SIG-M5 treated with dmso at 0.1 percent for 504 hours (cell line): ENCODE results near the gene GRAMD4.

Experiments
- DNase-seq: peaks from one replicate; lab custom pipeline; 2025; ENCODE audit not compliant: unreplicated experiment; lab: John Stamatoyannopoulos, UW

The GRAMD4 gene

GRCh38 chr22:46582281-46582933, 37.8 kb upstream of the GRAMD4 start:
- no peak for DNase-seq

DNA sequence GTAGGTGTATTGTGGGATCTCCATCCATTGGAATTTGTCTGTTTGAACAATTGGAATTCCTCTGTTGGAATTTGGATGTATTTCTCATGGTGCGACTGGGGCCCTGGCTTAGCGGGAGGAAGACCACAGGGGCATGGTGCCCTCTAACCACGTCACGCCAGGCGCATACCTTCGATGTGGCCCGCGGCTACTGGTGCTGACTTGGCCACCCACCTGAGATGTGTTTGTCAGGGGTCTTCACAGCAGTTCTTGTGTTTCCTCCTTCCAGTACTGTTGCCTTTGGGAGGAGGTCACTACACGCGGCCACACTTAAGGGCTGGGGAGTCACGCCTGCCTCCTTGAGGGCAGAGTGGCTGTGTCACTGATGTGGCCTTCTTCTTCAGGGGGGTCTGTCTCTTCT, 36.6 kb upstream of the GRAMD4 start:
- DNase-seq: no peak

DNA sequence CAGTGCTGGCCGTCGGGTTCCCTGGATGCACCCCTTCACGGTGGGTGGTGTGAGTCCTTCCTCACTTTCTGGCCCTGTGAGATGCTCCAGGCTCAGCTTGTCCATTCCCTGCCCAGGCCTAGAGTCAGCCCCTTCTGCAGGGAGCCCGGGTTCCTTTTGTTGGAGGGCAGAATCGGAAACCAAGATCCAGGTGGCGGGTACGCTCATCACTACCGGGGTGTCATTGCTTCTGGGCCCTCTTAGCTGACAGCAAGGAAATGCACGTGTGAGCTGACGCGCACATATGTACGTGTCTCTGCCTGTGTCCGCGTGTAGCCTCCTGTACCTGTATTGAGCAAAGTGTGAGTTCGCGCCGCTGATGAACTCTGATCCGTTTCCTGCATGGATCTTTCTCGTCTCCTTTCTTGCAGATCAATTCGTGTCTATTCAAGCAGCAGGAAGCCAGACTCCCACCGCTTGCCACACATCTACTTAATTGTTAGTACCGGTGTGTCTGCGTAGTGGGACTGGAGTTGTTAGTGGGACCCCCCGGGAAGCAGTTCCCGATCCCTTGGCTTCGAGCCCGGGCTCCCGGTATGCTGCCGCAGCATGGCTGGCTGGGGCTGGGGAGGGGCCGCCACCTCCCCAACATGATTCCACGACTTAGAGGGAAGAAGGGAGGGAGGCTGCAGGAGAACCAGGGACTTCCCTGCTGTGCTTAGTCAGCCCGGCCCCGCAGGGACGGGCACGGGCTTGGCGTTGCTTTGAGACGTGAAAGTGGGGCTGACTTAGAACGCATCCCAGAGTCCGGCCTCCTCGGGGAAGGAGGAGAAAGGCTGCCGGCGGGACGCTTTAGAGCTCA, 35.9 kb upstream of the GRAMD4 start:
- no peak for DNase-seq

DNA sequence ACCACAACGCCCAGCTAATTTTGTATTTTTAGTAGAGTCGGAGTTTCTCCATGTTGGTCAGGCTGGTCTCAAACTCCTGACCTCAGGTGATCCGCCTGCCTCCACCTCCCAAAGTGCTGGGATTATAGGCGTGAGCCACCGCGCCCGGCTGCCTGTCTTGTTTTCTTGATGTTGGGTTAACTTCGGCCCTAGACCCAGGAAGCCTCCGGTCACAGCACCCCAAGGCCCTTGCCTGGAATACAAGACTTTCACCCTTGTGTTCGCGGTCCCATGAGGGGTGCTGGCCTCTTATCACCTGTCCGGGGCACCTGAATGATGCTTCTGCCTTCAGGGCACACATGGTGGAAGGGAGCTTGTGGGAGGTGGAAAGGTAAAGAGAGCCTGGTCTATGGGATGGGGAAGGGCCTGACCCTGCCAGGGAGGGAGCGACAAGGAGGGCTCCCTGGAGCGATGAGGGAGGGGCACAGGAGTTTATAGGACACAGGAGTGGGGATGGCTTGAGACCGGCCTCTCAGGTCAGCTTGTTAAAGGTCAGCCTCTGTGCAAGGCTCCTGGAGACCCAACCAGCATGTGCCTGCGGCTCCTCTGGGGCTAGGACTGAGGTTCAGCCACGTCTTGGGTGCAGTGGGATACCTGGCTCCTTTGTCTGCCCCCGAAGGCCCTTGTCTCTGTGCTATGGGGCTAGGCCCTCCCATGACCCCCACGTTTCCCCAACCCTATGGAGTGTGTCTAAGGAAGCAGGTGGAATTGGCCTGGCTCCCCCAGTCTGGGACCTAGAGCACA, 34.7 kb upstream of the GRAMD4 start:
- no peak for DNase-seq

GRCh38 chr22:46586123-46586519, 34.1 kb upstream of the GRAMD4 start:
- no peak for DNase-seq

- no peak for DNase-seq
Observed at GRCh38 chr22:46586531-46587011, 33.6 kb upstream of the GRAMD4 start.

DNA sequence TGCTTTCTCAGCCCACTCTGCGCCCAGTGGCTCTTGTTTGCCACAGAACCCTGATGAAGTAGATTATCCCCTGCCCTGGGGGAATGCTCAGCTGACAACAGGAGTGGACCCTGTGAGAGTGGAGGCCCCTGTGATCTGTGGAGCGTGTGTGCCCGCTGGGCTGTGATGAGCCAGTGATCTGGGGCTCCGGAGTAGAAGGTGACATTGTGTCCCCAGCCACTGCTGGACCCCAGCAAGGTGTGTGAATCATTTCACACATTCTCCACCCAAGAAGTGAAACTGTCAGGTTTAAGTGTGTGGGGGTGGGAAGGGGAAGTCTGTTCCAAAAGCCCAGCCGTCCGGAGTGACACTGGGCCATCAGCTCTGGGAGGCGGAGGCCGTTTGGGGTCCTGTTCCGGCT, 33.1 kb upstream of the GRAMD4 start:
- no peak for DNase-seq

DNA sequence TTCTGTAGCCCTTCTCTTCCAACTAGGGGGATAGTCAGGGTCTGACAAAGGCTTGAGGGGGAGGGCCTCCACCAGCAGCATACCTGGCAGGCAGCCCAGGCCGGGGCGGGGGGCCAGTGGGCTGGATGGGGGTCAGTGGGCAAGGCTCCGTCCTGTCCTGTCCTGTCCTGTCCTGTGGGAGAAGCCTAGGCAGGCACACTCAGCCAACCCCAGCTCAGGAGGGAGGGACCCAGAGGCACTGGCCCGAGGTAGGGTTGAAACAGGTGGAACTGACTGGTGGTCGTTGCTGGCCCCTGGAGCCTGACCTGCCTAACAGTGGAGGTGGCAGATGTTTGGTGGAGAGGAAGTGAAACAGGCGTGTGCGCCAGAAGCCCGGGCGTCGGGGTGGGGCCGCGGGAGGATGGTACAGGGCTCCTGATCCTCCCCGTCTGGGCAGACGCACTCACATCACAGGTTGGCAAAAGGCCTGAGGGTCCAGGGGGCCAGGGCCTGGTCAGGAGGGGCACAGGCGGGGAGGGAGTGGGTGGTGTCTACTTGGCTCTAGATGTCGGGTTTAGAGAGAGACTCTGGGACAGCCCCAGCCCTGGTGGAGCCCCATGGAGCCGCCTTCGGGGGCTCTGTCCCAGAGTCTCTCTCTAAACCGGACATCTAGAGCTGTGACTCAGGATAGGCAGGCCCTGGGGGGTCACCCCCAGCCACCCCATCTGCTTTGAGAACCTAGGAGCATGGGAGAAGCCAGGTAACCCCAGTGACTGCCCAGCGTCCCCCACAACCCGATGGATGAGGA, 32.5 kb upstream of the GRAMD4 start:
- peak; percentile 59 for DNase-seq

GRCh38 chr22:46588279-46589140, 31.7 kb upstream of the GRAMD4 start:
- DNase-seq: no peak

GRCh38 chr22:46589141-46589748, 30.9 kb upstream of the GRAMD4 start:
- DNase-seq: no peak

GRCh38 chr22:46589871-46590271, 30.3 kb upstream of the GRAMD4 start:
- DNase-seq: no peak

DNA sequence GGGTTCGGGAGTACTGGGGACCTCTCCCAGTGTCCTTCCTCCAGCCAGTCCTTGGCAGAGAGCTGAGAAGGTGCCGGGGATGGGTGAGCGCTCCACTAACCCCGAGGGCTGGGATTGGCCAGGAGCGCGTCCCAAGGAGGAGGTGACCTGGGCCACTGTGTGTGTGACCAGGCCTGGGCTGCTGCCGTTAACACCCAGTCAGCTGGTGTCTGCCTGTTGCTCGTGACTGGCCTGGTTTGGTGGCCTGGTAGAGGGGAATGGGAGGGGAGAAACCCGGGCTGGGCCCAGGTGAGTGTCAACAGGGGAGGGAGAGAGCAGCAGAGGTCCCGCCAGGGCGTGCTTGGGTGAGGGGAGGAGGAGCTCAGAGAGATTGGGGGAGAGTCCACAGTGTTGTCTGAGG, 29.9 kb upstream of the GRAMD4 start:
- no peak for DNase-seq

GRCh38 chr22:46591930-46592329, 28.3 kb upstream of the GRAMD4 start:
- DNase-seq: no peak

DNA sequence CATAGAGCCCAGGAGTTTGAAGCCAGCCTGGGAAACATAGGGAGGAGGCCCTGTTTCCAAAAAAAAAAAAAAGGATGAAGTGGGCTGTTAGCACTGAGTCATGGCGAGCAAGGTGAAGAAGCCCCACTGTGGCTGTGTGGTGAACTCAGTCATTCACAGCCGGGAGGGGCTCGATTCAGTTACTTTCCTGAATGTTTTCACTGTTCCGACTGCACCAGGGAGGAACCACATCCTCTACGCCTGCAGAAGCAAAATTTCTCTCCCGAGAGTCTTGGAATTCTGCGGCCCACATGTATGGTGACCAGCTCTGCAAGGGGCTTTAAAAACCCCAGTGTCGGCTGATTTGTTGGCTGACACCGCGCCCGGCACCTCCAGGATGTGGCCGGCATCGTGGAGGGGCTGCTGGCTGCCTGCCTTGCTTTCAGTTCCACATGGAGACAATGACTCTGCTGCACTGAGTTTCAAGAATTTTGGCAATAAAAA, 27.8 kb upstream of the GRAMD4 start:
- DNase-seq: peak; percentile 84

- peak; percentile 94 for DNase-seq
Observed at GRCh38 chr22:46593211-46593681, 26.9 kb upstream of the GRAMD4 start.

- no peak for DNase-seq
Observed at GRCh38 chr22:46593996-46594946, 25.9 kb upstream of the GRAMD4 start.

DNA sequence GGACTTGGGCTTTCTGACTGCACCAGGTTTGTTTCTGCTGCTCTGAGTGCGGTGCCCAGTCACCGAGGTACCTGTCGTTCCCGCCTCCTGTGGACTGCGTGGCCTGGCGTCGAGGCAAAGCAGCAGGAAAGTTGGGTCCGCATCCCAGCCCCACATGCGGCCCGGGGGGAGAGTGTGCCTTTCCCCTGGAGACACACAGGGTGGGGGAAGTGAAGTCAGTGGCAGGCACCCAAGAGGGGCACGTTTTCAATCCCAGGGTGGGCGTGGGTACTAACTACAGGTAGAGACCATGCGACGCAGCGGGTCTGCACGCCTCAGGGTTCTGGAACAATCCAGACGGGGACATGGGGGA, 25.3 kb upstream of the GRAMD4 start:
- no peak for DNase-seq

DNA sequence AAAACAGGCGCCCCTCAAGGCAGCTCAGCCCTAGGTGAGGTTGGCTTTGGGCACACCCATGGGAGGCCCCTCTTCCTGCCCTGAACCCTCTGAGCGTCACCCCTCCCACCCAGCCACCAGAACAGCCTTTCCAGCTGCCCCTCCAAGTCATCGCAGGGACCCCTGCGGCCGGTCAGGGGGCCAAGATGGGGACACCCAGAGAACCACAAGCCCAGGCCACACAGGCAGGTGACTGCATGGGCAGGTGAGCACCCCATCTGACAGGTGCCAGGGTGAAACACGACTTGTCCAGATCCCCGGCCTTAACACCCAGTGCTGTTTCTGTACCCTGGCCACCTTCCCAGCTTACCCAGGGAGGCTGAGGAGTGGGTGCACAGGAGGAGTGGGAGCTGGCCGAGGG, 24.6 kb upstream of the GRAMD4 start:
- no peak for DNase-seq
